Fibroblast of skin of abdomen (primary cell): ENCODE results near the gene DPEP3.
A peak's percentile ranks its signal among the peaks of the same experiment; 100 is the strongest.
"Not testable (repeated sequence)": the region's sequence is repeated elsewhere in the genome, so short reads cannot be mapped to it uniquely, and the experiment has no call there.

ENCODE experiments used
- DNase-seq: peaks from one replicate; pipeline ENCODE4 v3.0.0-alpha.2; 2013

DPEP3 gene

DNA sequence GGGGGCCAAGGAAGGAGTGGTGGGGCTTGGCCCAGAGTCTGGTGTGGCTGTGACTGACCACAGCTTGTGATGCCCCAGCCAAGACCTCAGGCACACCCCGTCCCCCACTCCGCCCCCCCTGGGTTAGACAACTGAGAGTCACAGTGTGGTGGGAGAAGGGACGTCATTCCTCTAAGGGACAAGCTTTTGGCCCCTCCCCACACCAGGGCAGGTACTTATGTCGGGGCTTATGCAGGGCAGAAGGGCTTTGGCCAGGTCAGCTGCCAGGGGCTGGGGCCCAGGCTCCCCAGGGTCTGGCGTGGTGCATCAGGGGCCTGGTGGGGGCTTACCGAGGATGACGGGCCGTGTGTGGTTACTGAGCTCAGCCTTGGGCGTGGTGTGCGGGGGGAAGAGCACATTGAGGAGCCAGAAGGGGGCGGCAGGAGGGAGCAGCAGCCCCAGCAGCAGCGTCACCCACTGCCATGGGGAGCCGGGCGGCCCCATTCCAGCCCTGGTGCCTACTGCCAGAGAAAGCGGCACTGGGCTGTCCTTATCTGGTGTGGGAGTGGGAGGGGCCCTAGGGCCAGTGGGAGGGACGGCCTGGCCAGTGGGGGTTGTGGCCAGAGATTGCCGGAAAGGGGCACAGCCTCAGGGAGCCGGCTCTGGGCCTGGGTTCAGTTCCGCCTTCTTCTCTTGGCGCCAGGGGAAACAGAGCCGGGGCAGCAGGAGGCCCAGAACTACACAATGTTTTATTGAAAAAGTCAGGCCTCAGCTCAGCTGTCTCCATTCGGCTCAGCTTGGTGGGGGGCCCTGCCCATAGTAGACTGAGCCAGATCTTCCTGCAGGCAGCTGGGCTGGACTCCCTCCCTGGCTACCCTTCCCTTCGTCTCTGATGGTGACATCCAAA lies 36.4 kb downstream of the DPEP3 start, which contains the start of gene LCAT:
TSS of gene LCAT (minus strand) at position 502 of the 886 bp plus-strand sequence. CDS start at position 483, 19 bp downstream.
- no peak for DNase-seq

DNA sequence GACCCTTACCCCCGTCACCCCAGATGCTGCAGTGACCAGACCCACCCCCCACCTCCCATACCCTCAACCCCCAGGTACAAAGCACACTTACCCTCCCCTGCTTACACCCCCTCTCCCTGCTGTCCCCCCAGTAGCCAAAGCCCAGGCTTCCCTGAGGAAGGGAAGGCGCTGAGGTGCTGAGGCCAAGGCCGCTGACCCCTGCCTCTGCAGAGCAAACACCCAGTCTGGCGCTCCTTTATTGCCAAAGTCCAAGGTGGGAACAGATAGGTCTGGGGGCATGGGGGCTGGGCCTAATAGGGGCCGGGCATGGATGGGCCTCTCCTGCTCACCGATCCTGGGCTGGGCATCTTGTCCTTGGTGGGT lies 37.1 kb downstream of the DPEP3 start:
- no peak for DNase-seq

DNA sequence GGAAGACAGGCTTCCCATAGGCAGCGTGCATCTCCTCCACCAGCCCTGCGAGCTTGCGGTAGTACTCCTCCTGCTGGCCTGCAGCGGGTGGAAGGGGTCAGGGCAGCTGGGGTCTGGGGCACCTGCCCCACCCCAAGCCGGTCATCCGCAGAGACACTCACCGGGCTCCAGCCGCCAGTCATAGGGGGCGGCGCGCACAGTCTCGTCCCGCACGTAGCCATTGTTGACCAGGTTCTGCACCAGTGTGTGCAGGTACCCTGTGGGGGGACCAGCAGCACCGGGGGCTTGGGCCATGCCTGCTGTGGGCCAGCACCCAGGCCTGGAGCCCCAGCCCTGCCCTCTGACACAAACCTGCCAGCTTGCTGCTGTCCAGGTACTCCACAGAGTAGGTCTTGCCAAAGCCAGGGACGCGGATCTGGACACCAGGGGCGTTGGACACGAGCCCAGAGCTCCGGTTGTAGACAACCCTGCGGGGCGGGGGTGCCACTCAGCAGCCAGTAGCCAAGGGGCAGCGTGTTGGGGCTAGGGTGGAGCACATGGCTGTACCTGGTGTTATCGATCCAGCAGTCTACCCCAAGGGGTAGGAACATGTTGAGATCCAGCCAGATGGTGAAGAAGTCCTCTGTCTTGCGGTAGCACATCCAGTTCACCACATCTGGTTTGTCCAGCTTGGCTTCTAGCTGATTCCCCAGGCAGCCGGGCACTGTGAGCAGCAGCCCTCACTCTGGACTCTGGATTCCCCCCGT lies 37.6 kb downstream of the DPEP3 start:
- no peak for DNase-seq

DNA sequence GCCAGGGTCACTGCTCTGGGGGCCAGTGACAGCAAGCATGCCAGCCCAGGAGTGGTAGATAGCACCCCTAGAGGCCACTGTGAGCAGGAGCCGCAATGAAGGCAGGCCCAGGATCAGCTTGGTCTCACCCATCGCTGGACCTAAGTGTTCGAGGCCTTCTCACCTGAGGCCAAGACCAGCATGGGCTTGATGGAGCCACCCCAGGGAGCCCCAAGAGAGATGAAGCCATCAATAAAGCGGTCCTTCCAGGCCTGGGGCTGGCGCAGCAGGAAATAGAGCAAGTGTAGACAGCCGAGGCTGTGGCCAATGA lies 38.1 kb downstream of the DPEP3 start:
- no peak for DNase-seq

- DNase-seq: no peak
Measured at GRCh38 chr16:67941469-67942199, 38.7 kb downstream of the DPEP3 start.

GRCh38 chr16:67940446-67941089 lies 39.7 kb downstream of the DPEP3 start:
- DNase-seq: no peak

- no peak for DNase-seq
Measured at GRCh38 chr16:67939507-67940445, 40.5 kb downstream of the DPEP3 start.

- DNase-seq: not testable (repeated sequence)
Measured at GRCh38 chr16:67937713-67938112, 42.6 kb downstream of the DPEP3 start.

GRCh38 chr16:67936880-67937605 lies 43.3 kb downstream of the DPEP3 start:
- DNase-seq: no peak

DNA sequence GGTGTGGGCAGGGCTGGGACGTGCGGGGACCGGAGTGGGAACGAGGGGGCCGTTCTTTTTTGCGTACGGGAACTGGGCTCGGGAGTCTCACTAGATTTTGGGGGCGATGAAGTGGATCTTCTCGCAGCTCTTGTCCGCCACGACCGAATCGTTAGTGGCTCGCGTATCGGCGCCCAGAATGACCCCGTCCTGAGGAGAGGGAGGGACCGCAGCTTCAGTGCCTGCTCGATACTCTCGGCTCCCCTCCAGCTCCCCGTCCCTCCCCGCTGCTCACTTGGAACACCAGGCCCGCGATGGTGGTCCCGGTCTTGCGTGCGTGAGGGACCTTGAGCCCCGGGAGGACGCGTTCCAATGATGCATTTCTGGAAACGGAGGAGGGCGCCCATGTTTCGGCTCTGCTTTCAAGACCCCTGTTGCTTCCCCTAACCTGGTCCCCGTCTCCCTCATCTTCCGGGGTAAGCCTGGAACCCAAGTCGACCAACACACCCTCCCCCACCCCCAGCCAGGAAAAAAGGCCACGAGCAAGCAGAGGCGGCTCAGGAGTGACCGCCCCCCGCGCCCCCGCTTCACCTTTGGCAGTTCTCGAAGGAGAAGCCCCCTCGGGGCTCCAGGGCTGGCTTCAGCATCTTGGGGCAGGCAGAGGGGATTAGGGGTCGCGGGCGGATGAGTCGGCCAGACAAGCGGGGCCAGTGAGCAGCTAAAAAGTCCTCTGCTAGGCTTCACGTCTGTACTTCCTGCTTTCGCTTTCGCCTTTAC lies 44.0 kb downstream of the DPEP3 start, which contains the start of gene PSMB10:
TSS of gene PSMB10 (minus strand) at position 727 of the 756 bp plus-strand sequence. CDS start at position 626, 101 bp downstream.
- peak; percentile 59 for DNase-seq

GRCh38 chr16:67935402-67936123 lies 44.7 kb downstream of the DPEP3 start:
- DNase-seq: peak; percentile 89

DNA sequence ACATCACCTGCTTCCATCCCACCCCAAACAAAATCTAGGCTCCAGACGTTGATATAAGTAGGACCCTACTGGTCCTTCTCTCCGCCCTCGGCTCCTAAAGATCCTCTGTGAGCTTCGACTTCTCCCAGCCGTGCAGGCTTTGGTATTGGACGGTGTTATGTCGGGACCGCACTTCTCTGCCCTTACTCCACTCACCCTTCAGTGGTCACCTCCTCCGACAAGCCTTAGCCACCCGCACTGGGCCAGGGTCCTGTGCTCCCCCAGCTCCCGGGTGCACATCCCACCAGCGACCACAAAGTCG lies 45.2 kb downstream of the DPEP3 start:
- DNase-seq: no peak

- DNase-seq: no peak
Measured at GRCh38 chr16:67934306-67935100, 45.8 kb downstream of the DPEP3 start.

GRCh38 chr16:67933805-67934204 lies 46.5 kb downstream of the DPEP3 start:
- no peak for DNase-seq

DNA sequence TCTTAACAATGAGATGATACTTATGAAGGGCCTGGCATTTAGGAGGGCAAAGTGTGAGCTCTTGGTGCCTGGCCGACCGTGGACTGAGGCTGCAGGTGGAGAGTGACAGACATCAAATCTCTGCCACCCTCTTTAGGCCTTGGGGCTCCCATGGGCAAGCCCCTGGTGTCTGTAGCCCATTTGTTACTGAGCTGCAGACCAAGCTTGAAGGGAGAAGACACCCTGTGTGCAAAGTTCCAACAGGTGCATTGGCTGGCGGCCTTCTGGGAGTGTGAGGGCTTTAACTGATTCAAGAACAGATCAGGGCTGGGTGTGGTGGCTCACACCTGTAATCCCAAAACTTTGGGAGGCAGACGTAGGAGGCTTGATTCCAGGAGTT lies 47.8 kb downstream of the DPEP3 start:
- DNase-seq: no peak

DNA sequence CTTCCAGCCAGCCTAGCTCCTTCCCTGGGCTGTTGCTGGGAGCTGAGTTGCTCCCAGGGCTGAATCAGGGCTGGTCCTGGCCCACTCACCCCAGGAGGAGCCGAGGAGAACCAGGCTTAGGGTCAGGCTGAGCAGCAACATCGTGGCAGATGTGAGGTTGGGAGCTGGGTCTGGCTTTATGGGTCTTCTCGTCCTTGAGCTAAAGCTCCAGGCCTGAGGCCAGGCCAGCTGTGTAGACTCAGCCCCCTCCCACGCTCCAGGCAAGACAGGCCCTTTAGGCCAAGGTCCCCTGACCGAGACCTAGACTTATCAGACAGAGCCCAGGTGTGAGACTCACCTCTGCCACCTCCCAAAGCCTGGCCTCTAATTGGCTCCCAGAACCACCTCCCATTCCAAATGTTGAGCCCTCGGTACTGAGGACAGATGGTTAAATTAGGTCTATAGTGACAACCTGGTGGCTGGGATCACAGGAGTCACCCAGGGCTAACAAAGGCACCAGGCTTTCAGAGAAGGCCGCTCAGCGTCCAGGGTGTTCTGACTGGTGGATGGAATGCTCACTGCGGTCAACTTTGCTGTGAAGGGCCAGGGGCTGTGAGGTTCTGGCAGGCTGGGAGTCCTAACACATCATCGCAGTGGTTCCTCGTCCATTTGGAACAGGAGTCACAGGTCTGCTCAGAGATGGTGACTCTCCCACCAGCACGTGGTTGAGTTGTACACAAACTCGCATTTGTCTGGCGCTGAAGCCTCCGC lies 48.4 kb downstream of the DPEP3 start, which contains the start of gene CTRL:
TSS of gene CTRL (minus strand) at position 151 of the 750 bp plus-strand sequence. CDS start at position 141, 10 bp downstream.
- DNase-seq: no peak

DNA sequence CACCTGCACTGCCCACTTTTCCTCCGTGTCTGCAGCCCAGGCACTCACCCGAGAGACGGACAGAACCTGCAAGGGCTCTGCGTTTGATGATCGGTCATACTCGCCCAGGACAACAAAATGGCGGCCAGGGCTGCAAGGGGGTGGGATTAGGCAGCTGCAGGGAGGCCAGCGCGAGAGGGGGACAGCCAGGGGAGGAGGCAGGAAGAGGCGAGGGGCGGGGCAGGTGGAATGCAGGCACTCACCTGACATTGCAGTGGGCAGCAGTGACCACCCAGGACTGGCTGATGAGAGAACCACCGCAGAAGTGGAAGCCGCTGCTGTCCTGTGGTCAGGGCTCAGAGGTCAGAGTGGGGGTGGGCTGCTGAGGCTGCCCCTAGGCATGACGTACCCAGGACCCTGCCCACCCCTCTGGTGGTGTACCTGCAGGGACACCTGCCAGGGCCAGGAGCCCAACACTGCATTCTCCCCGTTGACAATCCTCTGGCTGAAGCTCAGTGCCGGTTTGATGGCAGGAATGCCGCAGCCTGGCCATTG lies 49.6 kb downstream of the DPEP3 start:
- DNase-seq: no peak
